HG02973 (cell line): Measurements from ENCODE around the gene C20orf96.
"Not testable (repeated sequence)": the region's sequence is repeated elsewhere in the genome, so short reads cannot be mapped to it uniquely, and the experiment has no call there.

Source experiments
- ATAC-seq: cut with Tn5 transposase; IDR thresholded peaks from one replicate; pipeline ENCODE4 v1.9.1; 2021; ENCODE audit warnings: moderate library complexity; ENCODE audit not compliant: unreplicated experiment

Gene C20orf96

GRCh38 chr20:242905-243304 is 47.6 kb downstream of the C20orf96 start:
- ATAC-seq: no peak

- ATAC-seq: peak; percentile 66
These were observed 52.6 kb downstream of the C20orf96 start for GRCh38 chr20:237929-238328.

GRCh38 chr20:237489-237888 is 53.1 kb downstream of the C20orf96 start:
- peak; percentile 42 for ATAC-seq

- ATAC-seq: no peak
These were observed 54.7 kb downstream of the C20orf96 start for GRCh38 chr20:235891-236290.

- ATAC-seq: no peak
These were observed 63.0 kb downstream of the C20orf96 start for GRCh38 chr20:227439-228105.

GRCh38 chr20:226958-227357 is 63.6 kb downstream of the C20orf96 start, which contains the start of gene DEFB129:
Gene DEFB129, plus strand, starts transcription at chr20:227258. Its CDS starts 31 bp downstream, at chr20:227289.
- no peak for ATAC-seq

- not testable (repeated sequence) for ATAC-seq
These were observed 64.7 kb downstream of the C20orf96 start for GRCh38 chr20:225879-226278.

- ATAC-seq: no peak
These were observed 69.2 kb downstream of the C20orf96 start for GRCh38 chr20:221258-221830.
